ENCODE data around the gene S1PR2.

The S1PR2 gene
- total RNA-seq = 9.6 to 30.8 (median 15.7) reads per million in 4 donors

- DNase-seq = peak; percentile 58 to 79 (median 70)
These were observed at the start of gene S1PR2 for GRCh38 chr19:10230861-10231611. TSS of gene S1PR2 (minus strand) at chr19:10231331. CDS start at chr19:10224905, 6,426 bp downstream.

- DNase-seq = no peak
These were observed 48.8 kb upstream of the S1PR2 start for GRCh38 chr19:10279737-10280442.

- DNase-seq = no peak
These were observed 47.8 kb upstream of the S1PR2 start for GRCh38 chr19:10278935-10279334.

GRCh38 chr19:10277795-10278589 lies 46.9 kb upstream of the S1PR2 start:
- DNase-seq = no peak

- no peak for DNase-seq
These were observed 43.5 kb upstream of the S1PR2 start for GRCh38 chr19:10274589-10274988.

- DNase-seq = peak in 1 of 5 donors; percentile 36
These were observed 40.5 kb upstream of the S1PR2 start for GRCh38 chr19:10271543-10272086.

GRCh38 chr19:10270616-10271394 lies 39.7 kb upstream of the S1PR2 start, which contains the start of gene ICAM1:
TSS of gene ICAM1 (plus strand) at chr19:10271120. CDS start at chr19:10271160, 40 bp downstream.
- peak; percentile 51 to 86 (median 67) for DNase-seq

- DNase-seq = peak in 4 of 5 donors; percentile 54 to 87 (median 56)
These were observed 39.1 kb upstream of the S1PR2 start for GRCh38 chr19:10270180-10270615.

- peak; percentile 66 to 85 (median 78) for DNase-seq
These were observed 38.4 kb upstream of the S1PR2 start for GRCh38 chr19:10269333-10270179.

GRCh38 chr19:10268071-10268470 lies 36.9 kb upstream of the S1PR2 start:
- no peak for DNase-seq

- DNase-seq = no peak
These were observed 35.6 kb upstream of the S1PR2 start for GRCh38 chr19:10266706-10267105.

GRCh38 chr19:10262771-10263170 lies 31.6 kb upstream of the S1PR2 start:
- DNase-seq = no peak

- peak in 2 of 5 donors; percentile 19 to 66 for DNase-seq
These were observed 29.0 kb upstream of the S1PR2 start for GRCh38 chr19:10260141-10260584.

- peak; percentile 74 to 90 (median 83) for DNase-seq
These were observed 28.2 kb upstream of the S1PR2 start for GRCh38 chr19:10259162-10259905.

- DNase-seq = no peak
These were observed 27.1 kb upstream of the S1PR2 start for GRCh38 chr19:10258080-10258710.

GRCh38 chr19:10256970-10257615 lies 26.0 kb upstream of the S1PR2 start:
- DNase-seq = no peak

GRCh38 chr19:10256551-10256950 lies 25.4 kb upstream of the S1PR2 start:
- DNase-seq = no peak

- DNase-seq = no peak
These were observed 24.2 kb upstream of the S1PR2 start for GRCh38 chr19:10255358-10255757.

- DNase-seq = no peak
These were observed 23.1 kb upstream of the S1PR2 start for GRCh38 chr19:10254244-10254643.
